Panc1 (cell line): ENCODE data around the gene KRTAP10-6. TPM values are rescaled to one million over a fixed set of nuclear protein-coding genes. Genes with fewer than 3 reads are reported as not detected.
A peak's percentile ranks its signal among the peaks of the same experiment; 100 is the strongest.
"Not testable (repeated sequence)": the region's sequence is repeated elsewhere in the genome, so short reads cannot be mapped to it uniquely, and the experiment has no call there.

Source experiments
- ATAC-seq: fragments of 200-7000 bp; cut with Tn5 transposase; 2 replicates; pipeline ENCODE4 v1.9.1; 2020; ENCODE audit warnings: mild to moderate bottlenecking, moderate library complexity
- BruUV-seq: library from RNA; stranded (reverse); fragments of 400-500 nt; replicated peaks from 2 replicates; lab custom pipeline; 2021; lab: Mats Ljungman, UMichigan
- CTCF ChIA-PET: fragments of 300-600 bp; sonication (Branson Sonifier 250); formaldehyde crosslinking; loops from one replicate; lab custom pipeline; 2022; ENCODE audit warnings: antibody characterized with exemption; lab: Charles Lee
- POLR2A ChIA-PET: fragments of 300-600 bp; sonication (Branson Sonifier 250); formaldehyde crosslinking; loops from one replicate; lab custom pipeline; 2022; ENCODE audit warnings: antibody characterized with exemption; lab: Charles Lee
- DNase-seq: peaks from one replicate; pipeline ENCODE4 v3.0.0-alpha.2; 2010; ENCODE audit warnings: low read depth, low spot score
- H3K27ac ChIP-seq: 2 replicates; pipeline ENCODE4 v1.5.1; 2011; ENCODE audit warnings: mild to moderate bottlenecking, low read length, inconsistent platforms
- H3K27me3 ChIP-seq: fragments of 200-500 bp; sonication (Bioruptor generic); 2 replicates; pipeline ENCODE4 v1.6.0; 2014; ENCODE audit warnings: low read length, inconsistent platforms; ENCODE audit not compliant: control insufficient read depth, insufficient read depth
- H3K36me3 ChIP-seq: fragments of 200-500 bp; sonication (Bioruptor generic); 2 replicates; pipeline ENCODE4 v1.5.1; 2014; ENCODE audit warnings: inconsistent platforms, mild to moderate bottlenecking, low read length, moderate library complexity; ENCODE audit not compliant: control insufficient read depth, insufficient read depth
- H3K4me1 ChIP-seq: 2 replicates; pipeline ENCODE4 v1.5.1; 2011; ENCODE audit warnings: inconsistent platforms, mild to moderate bottlenecking, low read length, moderate library complexity; ENCODE audit not compliant: control insufficient read depth, insufficient read depth
- H3K4me3 ChIP-seq, 2 experiments: 2 replicates each; pipeline ENCODE4 v1.5.1; 2011 to 2012; ENCODE audit warnings: low read depth in 2 of 2, low read length in 2 of 2, mild to moderate bottlenecking in 2 of 2, inconsistent platforms in 1 of 2, moderate library complexity in 1 of 2
- H3K9me3 ChIP-seq: fragments of 200-500 bp; sonication (Bioruptor generic); 2 replicates; pipeline ENCODE4 v1.5.1; 2014; ENCODE audit warnings: low read depth, mild to moderate bottlenecking, inconsistent platforms, low read length, moderate library complexity; ENCODE audit not compliant: control insufficient read depth, insufficient read depth
- POLR2AphosphoS5 ChIP-seq: IDR thresholded peaks from 2 replicates; pipeline ENCODE4 v1.6.1; 2012; ENCODE audit warnings: mild to moderate bottlenecking, low read depth, low read length, moderate library complexity
- REST ChIP-seq, 2 experiments: IDR thresholded peaks; 2 replicates each; pipeline ENCODE4 v1.6.1; 2011 to 2012; ENCODE audit warnings: low read depth in 2 of 2, control low read depth in 1 of 2, low read length in 1 of 2, mild to moderate bottlenecking in 1 of 2, moderate library complexity in 1 of 2; ENCODE audit not compliant: insufficient read depth in 1 of 2
- SIN3A ChIP-seq: IDR thresholded peaks from 2 replicates; pipeline ENCODE4 v1.6.1; 2012; ENCODE audit warnings: low read depth, mild to moderate bottlenecking, low read length, moderate library complexity, borderline replicate concordance; ENCODE audit not compliant: insufficient read depth
- TCF7L2 ChIP-seq: IDR thresholded peaks from 2 replicates; pipeline ENCODE4 v1.6.1; 2011; ENCODE audit warnings: mild to moderate bottlenecking, low read depth, low read length, inconsistent platforms
- in situ Hi-C: cut with HindIII; loops from 2 replicates; pipeline ENCODE4 v1.10.0; 2016; ENCODE audit warnings: low sequenced_read_pairs, low pct_unique_long_range_greater_than_20kb
- intact Hi-C: fragments of 100-400 bp; cut with micrococcal nuclease; formaldehyde crosslinking; loops from one replicate; pipeline ENCODE4 v1.10.0; 2022; ENCODE audit not compliant: unreplicated experiment
- total RNA-seq: library from RNA; stranded (reverse); gene quantifications from one replicate; pipeline ENCODE4 v1.2.1, GENCODE V29; 2021; ENCODE audit not compliant: unreplicated experiment
- TF ChIP-seq, protein P1 (sequence below): fragments of 450-650 bp; IDR thresholded peaks from 2 replicates; pipeline ENCODE4 v1.5.1; 2017; ENCODE audit warnings: mild to moderate bottlenecking

KRTAP10-6 gene
- total RNA-seq, 1 experiment from 2014 or later = not detected

GRCh38 chr21:44601596-44602462, 9.5 kb upstream of the KRTAP10-6 start:
- POLR2A ChIA-PET = no interaction called here
- no peaks in the 10 kb centered on the region for H3K36me3 ChIP-seq
- intact Hi-C loops = no loop called here
- H3K4me1 ChIP-seq = no peaks in the 10 kb centered on the region; the same call in none of the 2 replicates
- H3K27me3 ChIP-seq = no peaks in the 10 kb centered on the region
- in situ Hi-C loops = no loop called here
- no peaks in the 10 kb centered on the region for H3K9me3 ChIP-seq
- H3K4me3 ChIP-seq = no peak overlapping the region
- CTCF ChIA-PET = interaction anchor here (0.6 kb wide), 1 partner anchor 117 kb away, joined by 4 read pairs; no protein-coding TSS in a partner anchor
- no peak; the same call in 1 of the 2 replicates for ATAC-seq
- H3K27ac ChIP-seq = no peak overlapping the region
- no TSS peak for BruUV-seq
- TF ChIP-seq SIN3A (no peak), POLR2AphosphoS5 (no peak), REST (IDR thresholded peaks at IDR 0.05; ENCODE audit: insufficient read depth in 1 of 2, low read depth in 2 of 2, low read length in 1 of 2) (no peak), TCF7L2 (no peak)
- TF ChIP-seq, protein P1, sequence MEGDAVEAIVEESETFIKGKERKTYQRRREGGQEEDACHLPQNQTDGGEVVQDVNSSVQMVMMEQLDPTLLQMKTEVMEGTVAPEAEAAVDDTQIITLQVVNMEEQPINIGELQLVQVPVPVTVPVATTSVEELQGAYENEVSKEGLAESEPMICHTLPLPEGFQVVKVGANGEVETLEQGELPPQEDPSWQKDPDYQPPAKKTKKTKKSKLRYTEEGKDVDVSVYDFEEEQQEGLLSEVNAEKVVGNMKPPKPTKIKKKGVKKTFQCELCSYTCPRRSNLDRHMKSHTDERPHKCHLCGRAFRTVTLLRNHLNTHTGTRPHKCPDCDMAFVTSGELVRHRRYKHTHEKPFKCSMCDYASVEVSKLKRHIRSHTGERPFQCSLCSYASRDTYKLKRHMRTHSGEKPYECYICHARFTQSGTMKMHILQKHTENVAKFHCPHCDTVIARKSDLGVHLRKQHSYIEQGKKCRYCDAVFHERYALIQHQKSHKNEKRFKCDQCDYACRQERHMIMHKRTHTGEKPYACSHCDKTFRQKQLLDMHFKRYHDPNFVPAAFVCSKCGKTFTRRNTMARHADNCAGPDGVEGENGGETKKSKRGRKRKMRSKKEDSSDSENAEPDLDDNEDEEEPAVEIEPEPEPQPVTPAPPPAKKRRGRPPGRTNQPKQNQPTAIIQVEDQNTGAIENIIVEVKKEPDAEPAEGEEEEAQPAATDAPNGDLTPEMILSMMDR = no peak
- no peak for DNase-seq

DNA sequence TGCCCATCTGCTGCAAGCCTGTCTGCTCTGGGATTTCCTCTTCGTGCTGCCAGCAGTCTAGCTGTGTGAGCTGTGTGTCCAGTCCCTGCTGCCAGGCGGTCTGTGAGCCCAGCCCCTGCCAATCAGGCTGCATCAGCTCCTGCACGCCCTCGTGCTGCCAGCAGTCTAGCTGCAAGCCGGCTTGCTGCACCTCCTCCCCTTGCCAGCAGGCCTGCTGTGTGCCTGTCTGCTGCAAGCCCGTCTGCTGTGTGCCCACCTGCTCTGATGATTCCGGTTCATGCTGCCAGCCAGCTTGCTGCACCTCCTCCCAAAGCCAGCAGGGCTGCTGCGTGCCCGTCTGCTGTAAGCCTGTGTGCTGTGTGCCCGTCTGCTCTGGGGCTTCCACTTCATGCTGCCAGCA, 8.8 kb upstream of the KRTAP10-6 start:
- H3K27me3 ChIP-seq, intact Hi-C loops, H3K9me3 ChIP-seq, in situ Hi-C loops, BruUV-seq, DNase-seq, POLR2A ChIA-PET, H3K4me1 ChIP-seq, H3K27ac ChIP-seq, H3K4me3 ChIP-seq, H3K36me3 ChIP-seq: not testable (repeated sequence)
- peak; percentile 52 for ATAC-seq
- CTCF ChIA-PET = interaction anchor here (0.6 kb wide), 2 partner anchors 90 to 117 kb away, joined by 3 to 4 read pairs; no protein-coding TSS in a partner anchor
- TF ChIP-seq, protein P1 = 0 out of 2 replicates have a peak, but pooled peaks have one; percentile 21

- BruUV-seq, intact Hi-C loops, H3K27me3 ChIP-seq, POLR2A ChIA-PET, H3K4me1 ChIP-seq, H3K27ac ChIP-seq, DNase-seq, in situ Hi-C loops, H3K4me3 ChIP-seq, H3K9me3 ChIP-seq, H3K36me3 ChIP-seq: not testable (repeated sequence)
- ATAC-seq = peak; percentile 31
- CTCF ChIA-PET = interaction anchor here (0.6 kb wide), 1 partner anchor 91 kb away, joined by 3 read pairs; no protein-coding TSS in a partner anchor
Observed at GRCh38 chr21:44600118-44600978, 8.0 kb upstream of the KRTAP10-6 start, which contains the start of gene KRTAP10-7. KRTAP10-7 (plus strand) TSS chr21:44600597; CDS start chr21:44600622, 25 bp downstream.
